ENCODE results near the gene ICAM1. TPM values are rescaled to one million over a fixed set of nuclear protein-coding genes. Genes with fewer than 3 reads are reported as not detected.

The ICAM1 gene
- total RNA-seq, 4 donors from 2014 or later: 5.0 to 10.5 (median 7.7) TPM

GRCh38 chr19:10228920-10229319 is 42.0 kb upstream of the ICAM1 start:
- no peak for ATAC-seq
- TF ChIP-seq POLR2A (IDR thresholded peaks at IDR 0.05) (no peak), CTCF (IDR thresholded peaks at IDR 0.05 in 4 of 5, conservative IDR thresholded peaks at IDR 0.05 in 1 of 5) (peak; percentile 8 to 51 (median 44))
- Histone ChIP-seq H3K4me3 (no peak overlapping the region), H3K27ac (peak overlapping the region in 3 of 4 donors; percentile 10 to 70 (median 26)), H3K4me1 (peaks cover 3 to 13% of the 10 kb centered on the region in 2 donors), H3K9me3 (no peaks in the 10 kb centered on the region), H3K36me3 (no peaks in the 10 kb centered on the region), H3K27me3 (peaks cover 8 to 25% (median 19%) of the 10 kb centered on the region in 3 donors)
- intact Hi-C loops (cut with DNase I; ENCODE audit: low total_unique reads): loop anchor here (5.0 kb wide), 1 partner anchor 37 kb away; the partner anchor contains the start of gene DNMT1
- in situ Hi-C loops (cut with MboI; ENCODE audit: low sequenced_read_pairs in 4 of 4): loop anchor here in 2 of 4 donors (25.0 kb wide), 1 partner anchor 292 kb away; the partner anchor contains the start of gene OLFM2 (in 2 of the 2)
- no peak for DNase-seq

- ATAC-seq: no peak
- Histone ChIP-seq H3K27ac (peak overlapping the region; percentile 70 to 84 (median 79)), H3K4me1 (peaks cover 3 to 13% of the 10 kb centered on the region in 2 donors), H3K27me3 (peaks cover 8 to 25% (median 19%) of the 10 kb centered on the region in 3 donors), H3K36me3 (no peaks in the 10 kb centered on the region), H3K9me3 (no peaks in the 10 kb centered on the region), H3K4me3 (peak overlapping the region; percentile 69 to 87 (median 76))
- TF ChIP-seq POLR2A (IDR thresholded peaks at IDR 0.05) (no peak), CTCF (IDR thresholded peaks at IDR 0.05 in 4 of 5, conservative IDR thresholded peaks at IDR 0.05 in 1 of 5) (no peak)
- intact Hi-C loops (cut with DNase I; ENCODE audit: low total_unique reads) (no loop called here), in situ Hi-C loops (cut with MboI; ENCODE audit: low sequenced_read_pairs in 4 of 4) (loop anchor here in 2 of 4 donors (25.0 kb wide), 1 partner anchor 293 kb away; the partner anchor contains the start of gene OLFM2 (in 2 of the 2))
- DNase-seq: no peak
Measured at GRCh38 chr19:10230173-10230860, 40.6 kb upstream of the ICAM1 start.

- intact Hi-C loops (cut with DNase I; ENCODE audit: low total_unique reads): no loop called here
- no peaks in the 10 kb centered on the region for H3K9me3 ChIP-seq
- ATAC-seq (peak in 1 of 2 donors; percentile 25), DNase-seq (peak; percentile 20 to 38)
- in situ Hi-C loops (cut with MboI; ENCODE audit: low sequenced_read_pairs in 4 of 4): loop anchor here in 2 of 4 donors (25.0 kb wide), 1 partner anchor 294 kb away; the partner anchor contains the start of gene OLFM2 (in 2 of the 2)
- H3K27me3 ChIP-seq: peaks cover 8 to 25% (median 19%) of the 10 kb centered on the region in 3 donors
- H3K4me1 ChIP-seq: peaks cover 3 to 13% of the 10 kb centered on the region in 2 donors
- peak within 1 kb of the TSS; percentile 69 to 87 (median 76) for H3K4me3 ChIP-seq
- TF ChIP-seq CTCF (IDR thresholded peaks at IDR 0.05 in 4 of 5, conservative IDR thresholded peaks at IDR 0.05 in 1 of 5) (no peak), POLR2A (IDR thresholded peaks at IDR 0.05) (peak in 1 of 2 donors; percentile 6)
- peak within 1 kb of the TSS; percentile 70 to 84 (median 79) for H3K27ac ChIP-seq
- no peaks in the 10 kb centered on the region for H3K36me3 ChIP-seq
Measured at GRCh38 chr19:10230861-10231611, 39.9 kb upstream of the ICAM1 start, which contains the start of gene S1PR2. Gene S1PR2 (minus strand): TSS chr19:10231331. CDS start chr19:10224905, 6,426 bp downstream.

- no peak for TF ChIP-seq CTCF (IDR thresholded peaks at IDR 0.05 in 4 of 5, conservative IDR thresholded peaks at IDR 0.05 in 1 of 5)
- no peak for TF ChIP-seq POLR2A (IDR thresholded peaks at IDR 0.05)
- intact Hi-C loops (cut with DNase I; ENCODE audit: low total_unique reads): no loop called here
- in situ Hi-C loops (cut with MboI; ENCODE audit: low sequenced_read_pairs in 4 of 4): loop anchor here in 2 of 4 donors (25.0 kb wide), 1 partner anchor 294 kb away; the partner anchor contains the start of gene OLFM2 (in 2 of the 2)
- Histone ChIP-seq H3K9me3 (no peaks in the 10 kb centered on the region), H3K27me3 (peaks cover 8 to 25% (median 19%) of the 10 kb centered on the region in 3 donors), H3K36me3 (no peaks in the 10 kb centered on the region), H3K4me3 (peak overlapping the region; percentile 69 to 87 (median 76)), H3K4me1 (peaks cover 3 to 13% of the 10 kb centered on the region in 2 donors), H3K27ac (peak overlapping the region; percentile 70 to 84 (median 79))
- DNase-seq (no peak), ATAC-seq (no peak)
Measured at GRCh38 chr19:10231612-10232228, 39.2 kb upstream of the ICAM1 start.
